ENCODE results near the gene CBY2.

CBY2 gene

GRCh38 chr13:45713106-45713690, 11.1 kb downstream of the CBY2 start:
- TF ChIP-seq GATA1 (IDR thresholded peaks at IDR 0.05; ENCODE audit: low read depth, low read length) (no peak), POLR2A (IDR thresholded peaks at IDR 0.05; ENCODE audit: low read length) (no peak)
- no peak for DNase-seq

GRCh38 chr13:45713721-45714120, 11.6 kb downstream of the CBY2 start:
- TF ChIP-seq GATA1 (IDR thresholded peaks at IDR 0.05; ENCODE audit: low read depth, low read length) (no peak), POLR2A (IDR thresholded peaks at IDR 0.05; ENCODE audit: low read length) (no peak)
- no peak for DNase-seq

GRCh38 chr13:45714170-45714569, 12.1 kb downstream of the CBY2 start:
- TF ChIP-seq GATA1 (IDR thresholded peaks at IDR 0.05; ENCODE audit: low read depth, low read length) (no peak), POLR2A (IDR thresholded peaks at IDR 0.05; ENCODE audit: low read length) (no peak)
- DNase-seq: no peak

GRCh38 chr13:45715351-45715750, 13.2 kb downstream of the CBY2 start:
- TF ChIP-seq GATA1 (IDR thresholded peaks at IDR 0.05; ENCODE audit: low read depth, low read length) (no peak), POLR2A (IDR thresholded peaks at IDR 0.05; ENCODE audit: low read length) (no peak)
- no peak for DNase-seq

GRCh38 chr13:45717349-45717748, 15.2 kb downstream of the CBY2 start:
- DNase-seq: no peak
- TF ChIP-seq POLR2A (IDR thresholded peaks at IDR 0.05; ENCODE audit: low read length) (no peak), GATA1 (IDR thresholded peaks at IDR 0.05; ENCODE audit: low read depth, low read length) (no peak)

- no peak for TF ChIP-seq POLR2A (IDR thresholded peaks at IDR 0.05; ENCODE audit: low read length)
- no peak for TF ChIP-seq GATA1 (IDR thresholded peaks at IDR 0.05; ENCODE audit: low read depth, low read length)
- peak; percentile 31 for DNase-seq
Measured at GRCh38 chr13:45718063-45718462, 15.9 kb downstream of the CBY2 start.

- TF ChIP-seq POLR2A (IDR thresholded peaks at IDR 0.05; ENCODE audit: low read length) (no peak), GATA1 (IDR thresholded peaks at IDR 0.05; ENCODE audit: low read depth, low read length) (no peak)
- DNase-seq: no peak
Measured at GRCh38 chr13:45718992-45719391, 16.9 kb downstream of the CBY2 start.

GRCh38 chr13:45721203-45721731, 19.1 kb downstream of the CBY2 start:
- DNase-seq: no peak
- TF ChIP-seq POLR2A (IDR thresholded peaks at IDR 0.05; ENCODE audit: low read length): no peak
- no peak for TF ChIP-seq GATA1 (IDR thresholded peaks at IDR 0.05; ENCODE audit: low read depth, low read length)

- TF ChIP-seq GATA1 (IDR thresholded peaks at IDR 0.05; ENCODE audit: low read depth, low read length): no peak
- no peak for TF ChIP-seq POLR2A (IDR thresholded peaks at IDR 0.05; ENCODE audit: low read length)
- no peak for DNase-seq
Measured at GRCh38 chr13:45723798-45724197, 21.7 kb downstream of the CBY2 start.

- no peak for TF ChIP-seq GATA1 (IDR thresholded peaks at IDR 0.05; ENCODE audit: low read depth, low read length)
- no peak for TF ChIP-seq POLR2A (IDR thresholded peaks at IDR 0.05; ENCODE audit: low read length)
Measured at GRCh38 chr13:45728759-45729158, 26.6 kb downstream of the CBY2 start.

GRCh38 chr13:45731455-45731854, 29.3 kb downstream of the CBY2 start:
- no peak for DNase-seq

More at GRCh38 chr13:45728759-45729158, 26.6 kb downstream of the CBY2 start:
- DNase-seq: peak; percentile 11 to 24

GRCh38 chr13:45732916-45733315, 30.8 kb downstream of the CBY2 start:
- no peak for DNase-seq
- TF ChIP-seq POLR2A (IDR thresholded peaks at IDR 0.05; ENCODE audit: low read length) (no peak), GATA1 (IDR thresholded peaks at IDR 0.05; ENCODE audit: low read depth, low read length) (no peak)

More at GRCh38 chr13:45731455-45731854, 29.3 kb downstream of the CBY2 start:
- TF ChIP-seq POLR2A (IDR thresholded peaks at IDR 0.05; ENCODE audit: low read length): no peak
- no peak for TF ChIP-seq GATA1 (IDR thresholded peaks at IDR 0.05; ENCODE audit: low read depth, low read length)

- TF ChIP-seq POLR2A (IDR thresholded peaks at IDR 0.05; ENCODE audit: low read length) (no peak), GATA1 (IDR thresholded peaks at IDR 0.05; ENCODE audit: low read depth, low read length) (no peak)
- no peak for DNase-seq
Measured at GRCh38 chr13:45733361-45733760, 31.2 kb downstream of the CBY2 start.

- TF ChIP-seq POLR2A (IDR thresholded peaks at IDR 0.05; ENCODE audit: low read length) (no peak), GATA1 (IDR thresholded peaks at IDR 0.05; ENCODE audit: low read depth, low read length) (no peak)
- peak in 1 of 2 experiments; percentile 3 for DNase-seq
Measured at GRCh38 chr13:45737571-45738017, 35.5 kb downstream of the CBY2 start.

GRCh38 chr13:45742985-45743384, 40.9 kb downstream of the CBY2 start:
- no peak for TF ChIP-seq POLR2A (IDR thresholded peaks at IDR 0.05; ENCODE audit: low read length)
- no peak for TF ChIP-seq GATA1 (IDR thresholded peaks at IDR 0.05; ENCODE audit: low read depth, low read length)

More at GRCh38 chr13:45742985-45743384, 40.9 kb downstream of the CBY2 start:
- DNase-seq: no peak

Measured in erythroblast (primary cell).